Right lobe of liver (tissue), 6 donors: ENCODE results near the gene ALKBH7. TPM values are rescaled to one million over a fixed set of nuclear protein-coding genes. Genes with fewer than 3 reads are reported as not detected.
"Not testable (repeated sequence)": the region's sequence is repeated elsewhere in the genome, so short reads cannot be mapped to it uniquely, and the experiment has no call there.

Experiments used
- ATAC-seq, 4 donors: fragments of 200-7000 bp; cut with Tn5 transposase; one replicate each; pipeline ENCODE4 v1.9.1; 2020; ENCODE audit warnings: mild to moderate bottlenecking in 4 of 4, moderate library complexity in 4 of 4
- DNase-seq, 3 donors: peaks; one replicate each; pipeline ENCODE4 v3.0.0-alpha.2; 2020
- H3K27ac ChIP-seq, 3 donors: fragments of 200-600 bp; one replicate each; pipeline ENCODE4 v1.8.0; 2022
- H3K27me3 ChIP-seq, 2 donors: fragments of 200-600 bp; one replicate each; pipeline ENCODE4 v1.8.0; 2022
- H3K36me3 ChIP-seq, 4 donors: fragments of 200-600 bp; sonication (generic) in 1 of 4; one replicate each; pipeline versions ENCODE4 v1.5.1 to v1.8.0; 2017 to 2022; ENCODE audit warnings: control low read depth in 1 of 4
- H3K4me1 ChIP-seq, 4 donors: fragments of 200-600 bp; sonication (generic) in 1 of 4; one replicate each; pipeline versions ENCODE4 v1.5.1 to v1.8.0; 2017 to 2022; ENCODE audit warnings: control low read depth in 1 of 4
- H3K4me3 ChIP-seq, 3 donors: fragments of 200-600 bp; one replicate each; pipeline ENCODE4 v1.8.0; 2022
- H3K9me3 ChIP-seq, 4 donors: fragments of 200-600 bp; sonication (generic) in 1 of 4; one replicate each; pipeline versions ENCODE4 v1.5.1 to v1.8.0; 2017 to 2022; ENCODE audit warnings: control low read depth in 1 of 4
- CTCF ChIP-seq, 4 donors: fragments of 200-600 bp in 3 of 4; fragments of 450-650 bp in 1 of 4; IDR thresholded peaks; one replicate each; pipeline versions ENCODE4 v1.5.1 to v1.8.0; 2016 to 2022; ENCODE audit warnings: antibody characterized with exemption in 4 of 4, mild to moderate bottlenecking in 2 of 4
- POLR2A ChIP-seq: fragments of 450-650 bp; IDR thresholded peaks from one replicate; pipeline ENCODE4 v1.6.1; 2017; ENCODE audit warnings: antibody characterized with exemption, mild to moderate bottlenecking
- WGBS: methylation state at CpG from one replicate; pipeline ENCODE4 v1.1.6; 2018; ENCODE audit warnings: low coverage, low lambda C conversion rate; ENCODE audit not compliant: insufficient coverage; ENCODE audit errors: missing lambda C conversion rate; 5-methylcytosine and 5-hydroxymethylcytosine counted together
- intact Hi-C, 2 donors: fragments of 100-400 bp; cut with DNase I; formaldehyde crosslinking; loops; one replicate each; pipeline versions ENCODE4 v1.11.2 to v1.14.1; 2022
- total RNA-seq, 6 experiments: library from RNA; depleted of rRNA in 2 of 6; stranded (reverse); fragments of >200 nt in 2 of 6; fragmentation: NEBNext Ultra II Directional in 3 of 6; extraction: Animal tissue kit (Norgen Biotek cat#: 25700) in 3 of 6; gene quantifications; one replicate each; pipeline versions ENCODE4 v1.1.0 to v1.2.4, GENCODE V29; 2016 to 2023
- donor health status: DM: no; HTN: yes; CAD: no.
- donor health status: DM: no; HTN: no; CAD: no.
- donor health status: DM: no; HTN: no; CAD: no.
- donor health status: DM: no; HTN: yes; CAD: no.
- donor health status: DM: no; HTN: yes; CAD: no.

ALKBH7 gene
- total RNA-seq, 6 experiments from 2014 or later: 60.7 to 78.4 (median 72.2) TPM

GRCh38 chr19:6358003-6358402, 14.6 kb upstream of the ALKBH7 start:
- peaks cover 0 to 8% (median 3%) of the 10 kb centered on the region in 4 donors for H3K4me1 ChIP-seq
- ATAC-seq (no peak), DNase-seq (peak in 1 of 3 donors; percentile 35)
- no peaks in the 10 kb centered on the region for H3K9me3 ChIP-seq
- intact Hi-C loops: no loop called here
- H3K27ac ChIP-seq: no peak overlapping the region
- H3K4me3 ChIP-seq: no peak overlapping the region
- 68% methylated on average over 4 of the region's 9 CpGs for WGBS
- no peaks in the 10 kb centered on the region for H3K27me3 ChIP-seq
- TF ChIP-seq POLR2A (no peak), CTCF (IDR thresholded peaks at IDR 0.05) (no peak)
- no peaks in the 10 kb centered on the region for H3K36me3 ChIP-seq

GRCh38 chr19:6359568-6360341, 12.8 kb upstream of the ALKBH7 start:
- TF ChIP-seq POLR2A (no peak), CTCF (IDR thresholded peaks at IDR 0.05) (no peak)
- intact Hi-C loops: no loop called here
- Histone ChIP-seq H3K9me3 (no peaks in the 10 kb centered on the region), H3K4me1 (peaks cover 0 to 8% (median 3%) of the 10 kb centered on the region in 4 donors), H3K4me3 (no peak overlapping the region), H3K27me3 (no peaks in the 10 kb centered on the region), H3K36me3 (peaks cover 0 to 5% (median 0%) of the 10 kb centered on the region in 4 donors), H3K27ac (no peak overlapping the region)
- ATAC-seq (no peak), DNase-seq (peak in 1 of 3 donors; percentile 22)
- 73% methylated on average over 5 of the region's 5 CpGs for WGBS

GRCh38 chr19:6360445-6360844, 12.1 kb upstream of the ALKBH7 start:
- H3K4me1 ChIP-seq, DNase-seq, H3K9me3 ChIP-seq, H3K27ac ChIP-seq, ATAC-seq, H3K4me3 ChIP-seq, intact Hi-C loops, H3K27me3 ChIP-seq: not testable (repeated sequence)
- 91% methylated on average over 12 of the region's 12 CpGs for WGBS
- peaks cover 0 to 12% (median 1%) of the 10 kb centered on the region in 4 donors for H3K36me3 ChIP-seq

GRCh38 chr19:6360857-6361216, 11.8 kb upstream of the ALKBH7 start:
- H3K27me3 ChIP-seq, ATAC-seq, H3K9me3 ChIP-seq, H3K4me1 ChIP-seq, DNase-seq, H3K27ac ChIP-seq, intact Hi-C loops: not testable (repeated sequence)
- peaks cover 0 to 16% (median 2%) of the 10 kb centered on the region in 4 donors for H3K36me3 ChIP-seq
- 73% methylated on average over 2 of the region's 10 CpGs for WGBS
- H3K4me3 ChIP-seq: peak overlapping the region in 2 of 3 donors; percentile 93 to 97

GRCh38 chr19:6362027-6362350, 10.6 kb upstream of the ALKBH7 start:
- TF ChIP-seq POLR2A (no peak), CTCF (IDR thresholded peaks at IDR 0.05) (no peak)
- peak overlapping the region; percentile 70 to 97 (median 93) for H3K4me3 ChIP-seq
- ATAC-seq (peak in 1 of 4 donors; percentile 16), DNase-seq (no peak)
- WGBS: 0% methylated on average over 7 of the region's 7 CpGs
- H3K36me3 ChIP-seq: peaks cover 0 to 27% (median 5%) of the 10 kb centered on the region in 4 donors
- intact Hi-C loops: no loop called here
- H3K4me1 ChIP-seq: peaks cover 0 to 8% (median 3%) of the 10 kb centered on the region in 4 donors
- no peaks in the 10 kb centered on the region for H3K27me3 ChIP-seq
- H3K9me3 ChIP-seq: no peaks in the 10 kb centered on the region
- peak overlapping the region; percentile 72 to 83 (median 79) for H3K27ac ChIP-seq
